SK-MEL-5 (cell line): ENCODE results near the gene ASZ1. TPM values are rescaled to one million over a fixed set of nuclear protein-coding genes. Genes with fewer than 3 reads are reported as not detected.

Experiments
- DNase-seq: peaks from one replicate; pipeline ENCODE4 v3.0.0-alpha.2; 2016; ENCODE audit warnings: low read depth, low spot score
- in situ Hi-C: cut with HindIII; loops from 2 replicates; pipeline ENCODE4 v1.10.0; 2016; ENCODE audit warnings: low sequenced_read_pairs, high pct_unique_total_duplicates, low pct_unique_long_range_greater_than_20kb
- total RNA-seq: library from RNA; depleted of rRNA; stranded (reverse); fragments of >200 nt; shearing (Covaris generic); gene quantifications from 2 replicates; pipeline ENCODE4 v1.2.3, GENCODE V29; 2014; rRNA removed

ASZ1 gene
- total RNA-seq, 1 experiment from 2014 or later, result 1.3 TPM

GRCh38 chr7:117319181-117319580 lies 108.1 kb downstream of the ASZ1 start:
- in situ Hi-C loops, result no loop called here

GRCh38 chr7:117313582-117313981 lies 113.7 kb downstream of the ASZ1 start:
- in situ Hi-C loops, result no loop called here
- no peak for DNase-seq

More at GRCh38 chr7:117319181-117319580, 108.1 kb downstream of the ASZ1 start:
- DNase-seq, result no peak

Other genes starting within 250 kb of the ASZ1 start
- gene WNT2, start 104.4 kb downstream of the ASZ1 start, total RNA-seq, result not detected in 2 replicates
- gene CFTR, start 52.5 kb upstream of the ASZ1 start, total RNA-seq, result 0.53 and 0.59 TPM in 2 replicates